NCI-H226 (cell line): ENCODE data around the gene HMGB3.
A peak's percentile ranks its signal among the peaks of the same experiment; 100 is the strongest.
"Not testable (repeated sequence)": the region's sequence is repeated elsewhere in the genome, so short reads cannot be mapped to it uniquely, and the experiment has no call there.

Experiments used
- DNase-seq: peaks from one replicate; pipeline ENCODE4 v3.0.0-alpha.2; 2015

HMGB3 gene

GRCh38 chrX:150977411-150978162 is 5.5 kb upstream of the HMGB3 start:
- DNase-seq, result no peak

DNA sequence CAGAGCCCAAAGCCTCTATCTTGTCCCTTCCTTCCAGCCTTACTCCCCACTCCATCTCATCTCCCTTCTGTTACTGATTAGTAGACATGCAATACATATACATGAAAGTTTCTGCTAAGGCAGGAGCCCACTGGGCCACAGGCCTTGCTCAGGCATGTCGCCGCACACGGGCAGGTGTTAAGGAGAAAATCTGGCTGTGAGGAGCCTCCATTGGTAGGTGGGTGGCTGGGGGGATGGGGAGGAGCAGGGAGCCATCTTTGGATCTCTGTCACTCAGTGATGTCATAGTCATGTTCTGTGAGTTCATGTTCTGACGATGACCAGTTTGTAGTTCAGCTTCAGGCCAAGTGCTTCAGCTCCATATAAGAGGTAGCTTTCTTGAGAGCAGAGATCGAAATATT is 2.9 kb upstream of the HMGB3 start:
- DNase-seq, result no peak

GRCh38 chrX:150980711-150981110 is 2.4 kb upstream of the HMGB3 start:
- DNase-seq, result no peak

DNA sequence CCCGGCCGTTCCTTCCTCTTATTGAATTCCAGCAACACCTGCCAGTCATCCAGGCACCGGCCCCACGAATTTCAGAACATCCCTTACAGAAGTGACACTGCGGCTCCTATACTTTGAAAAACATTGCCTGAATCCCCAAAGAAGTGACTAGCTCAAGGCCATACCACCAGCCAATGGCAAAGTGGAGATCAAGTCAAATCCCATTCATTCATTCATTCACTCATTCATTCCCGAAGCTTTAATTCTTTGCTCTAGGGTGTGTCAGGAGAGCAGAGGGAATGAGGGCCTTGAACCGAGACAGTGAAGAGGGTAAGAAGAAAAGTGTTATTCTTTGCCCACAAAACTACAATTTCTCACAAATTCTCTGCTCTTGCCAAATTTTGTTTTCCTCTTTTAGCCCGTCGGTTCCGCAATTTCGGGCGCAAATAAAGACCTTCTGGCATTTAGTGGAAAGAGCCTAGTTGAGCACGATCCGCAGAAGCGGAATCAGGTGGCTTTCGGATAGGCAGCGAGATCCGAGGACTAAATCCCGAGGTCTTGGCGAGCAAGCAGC is 824 bp upstream of the HMGB3 start:
- DNase-seq, result no peak

DNA sequence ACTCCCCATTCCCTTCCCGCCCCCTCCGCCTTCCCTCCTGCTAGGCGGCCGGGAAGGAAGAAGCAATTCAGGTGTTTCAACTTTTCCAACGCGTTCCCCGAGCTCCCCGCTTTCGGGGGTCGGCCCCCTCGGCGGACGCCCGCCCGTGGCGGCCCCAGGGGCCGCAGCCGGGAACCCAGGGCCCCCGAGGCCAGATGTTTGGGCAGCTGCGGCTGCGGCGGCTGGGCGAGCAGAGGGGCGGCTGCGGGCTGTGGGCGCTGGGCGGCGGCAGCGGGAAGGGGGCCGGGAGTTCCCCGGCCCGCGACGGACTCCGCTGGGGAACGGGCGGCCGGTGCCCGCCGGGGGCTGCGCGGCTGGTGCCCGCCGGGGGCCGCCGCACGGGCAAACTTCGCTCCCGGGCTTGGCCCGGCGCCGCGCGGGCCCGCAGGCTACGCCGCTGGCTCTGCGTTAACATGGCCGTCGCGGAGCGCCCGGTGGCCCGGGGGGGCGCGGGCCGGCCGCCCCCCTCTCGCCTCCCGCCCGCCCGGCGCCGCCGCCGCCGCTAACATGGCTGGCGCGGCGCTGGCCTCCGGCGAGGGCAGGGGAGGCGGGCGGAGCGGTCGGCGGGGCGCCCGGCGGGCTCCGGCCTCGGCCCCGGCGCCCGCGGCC is 510 bp downstream of the HMGB3 start:
- DNase-seq, result no peak

GRCh38 chrX:150984169-150984824 is 1.2 kb downstream of the HMGB3 start:
- DNase-seq, result no peak

DNA sequence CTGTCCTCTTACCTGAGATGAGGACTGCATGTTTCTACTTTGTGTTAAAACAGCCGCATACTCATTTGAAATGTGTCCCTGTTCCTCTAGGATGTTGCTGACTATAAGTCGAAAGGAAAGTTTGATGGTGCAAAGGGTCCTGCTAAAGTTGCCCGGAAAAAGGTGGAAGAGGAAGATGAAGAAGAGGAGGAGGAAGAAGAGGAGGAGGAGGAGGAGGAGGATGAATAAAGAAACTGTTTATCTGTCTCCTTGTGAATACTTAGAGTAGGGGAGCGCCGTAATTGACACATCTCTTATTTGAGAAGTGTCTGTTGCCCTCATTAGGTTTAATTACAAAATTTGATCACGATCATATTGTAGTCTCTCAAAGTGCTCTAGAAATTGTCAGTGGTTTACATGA is 4.6 kb downstream of the HMGB3 start:
- not testable (repeated sequence) for DNase-seq

- DNase-seq, result no peak
These were observed 6.3 kb downstream of the HMGB3 start for GRCh38 chrX:150989420-150989819.

GRCh38 chrX:150990910-150991309 is 7.8 kb downstream of the HMGB3 start:
- DNase-seq, result no peak

DNA sequence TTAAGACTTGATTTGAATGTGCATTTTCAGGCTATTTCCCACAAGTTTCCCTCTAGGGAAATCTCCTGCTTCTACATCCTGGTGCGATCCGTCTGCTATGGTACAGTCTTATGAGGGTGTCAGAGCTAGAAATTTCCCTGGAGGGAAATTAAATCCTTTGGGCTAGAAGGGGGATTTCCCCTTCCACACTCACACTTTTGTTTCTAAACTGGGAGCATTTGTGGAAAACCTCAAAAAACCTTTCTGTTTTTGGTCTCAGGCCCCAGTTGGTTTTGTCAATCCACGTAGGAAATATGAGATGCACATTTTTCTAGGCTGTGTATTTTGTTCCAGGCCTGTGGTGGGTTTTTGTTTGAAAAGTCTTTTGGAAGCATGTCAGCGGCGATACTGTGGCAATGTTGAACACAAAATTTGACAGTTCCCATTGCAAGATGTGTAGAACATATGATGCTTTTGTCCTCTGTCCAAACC is 17.8 kb downstream of the HMGB3 start:
- DNase-seq, result no peak

- no peak for DNase-seq
These were observed 20.9 kb downstream of the HMGB3 start for GRCh38 chrX:151004085-151004484.

DNA sequence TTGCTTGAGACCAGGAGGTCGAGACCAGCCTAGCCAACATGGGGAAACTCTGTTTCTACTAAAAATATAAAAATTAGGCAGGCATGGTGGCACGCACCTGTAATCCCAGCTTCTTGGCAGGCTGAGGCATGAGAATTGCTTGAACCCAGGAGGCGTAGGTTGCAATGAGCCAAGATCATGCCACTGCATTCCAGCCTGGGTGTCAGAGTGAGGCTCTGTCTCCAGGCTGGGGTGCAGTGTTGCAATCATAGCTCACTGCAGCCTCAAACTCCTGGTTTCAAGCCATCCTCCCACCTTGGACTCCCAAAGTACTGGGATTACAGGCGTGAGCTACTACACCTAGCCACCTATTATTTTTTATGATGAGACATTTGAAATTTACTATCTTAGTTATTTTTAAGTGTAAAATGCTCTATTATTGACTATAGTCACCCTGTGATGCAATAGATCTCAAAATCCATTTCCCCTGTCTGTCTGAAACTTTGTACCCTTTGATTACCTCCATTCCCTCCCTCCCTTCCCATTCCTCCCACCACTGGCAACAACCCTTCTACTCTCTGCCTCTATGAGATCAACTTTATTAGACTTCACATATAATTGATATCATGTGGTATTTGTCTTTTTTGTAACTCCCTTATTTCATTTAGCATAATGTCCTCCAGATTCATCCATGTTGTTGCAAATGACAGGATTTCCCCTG is 23.4 kb downstream of the HMGB3 start:
- DNase-seq, result no peak

DNA sequence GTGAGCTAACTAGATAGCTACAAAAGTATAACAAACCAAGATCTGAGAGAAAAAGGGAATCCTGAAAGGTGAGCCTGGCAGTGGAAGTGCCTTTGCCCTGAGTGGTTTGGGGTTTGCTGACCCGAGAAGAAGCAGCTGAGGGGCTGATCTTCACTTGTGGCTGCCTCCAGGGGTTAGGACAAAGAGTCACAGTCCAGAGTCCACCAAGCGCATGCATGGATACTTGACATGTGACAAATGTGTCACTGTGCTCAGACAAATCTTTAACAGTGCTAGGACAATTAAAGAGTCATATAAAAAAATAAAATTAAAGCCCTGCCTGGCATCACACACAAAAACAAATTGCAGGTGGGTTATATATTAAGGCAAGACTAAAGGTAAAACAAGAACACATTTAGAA is 26.4 kb downstream of the HMGB3 start:
- DNase-seq, result no peak

- no peak for DNase-seq
These were observed 30.1 kb downstream of the HMGB3 start for GRCh38 chrX:151013164-151013743.

DNA sequence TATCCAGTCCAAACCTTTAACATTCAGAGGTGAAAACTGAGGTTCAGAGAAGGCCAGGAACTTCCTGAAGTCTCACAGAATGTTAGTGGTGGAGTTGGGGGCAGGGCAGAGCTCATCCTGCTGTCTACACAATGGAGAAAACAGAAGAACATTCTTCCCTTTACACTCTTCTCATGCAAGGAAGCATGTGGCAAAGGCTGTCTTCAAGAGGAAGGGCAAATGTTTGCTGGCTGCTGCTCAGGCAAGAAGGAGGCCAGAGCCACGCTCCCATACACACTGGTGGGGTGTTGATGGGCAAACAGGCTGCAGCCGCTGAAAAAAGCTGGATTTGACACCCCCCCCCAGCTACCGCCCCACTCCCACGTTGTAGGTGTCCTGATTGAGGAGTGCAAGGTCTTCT is 32.5 kb downstream of the HMGB3 start:
- no peak for DNase-seq

GRCh38 chrX:151019856-151020255 is 36.7 kb downstream of the HMGB3 start:
- peak; percentile 18 for DNase-seq

DNA sequence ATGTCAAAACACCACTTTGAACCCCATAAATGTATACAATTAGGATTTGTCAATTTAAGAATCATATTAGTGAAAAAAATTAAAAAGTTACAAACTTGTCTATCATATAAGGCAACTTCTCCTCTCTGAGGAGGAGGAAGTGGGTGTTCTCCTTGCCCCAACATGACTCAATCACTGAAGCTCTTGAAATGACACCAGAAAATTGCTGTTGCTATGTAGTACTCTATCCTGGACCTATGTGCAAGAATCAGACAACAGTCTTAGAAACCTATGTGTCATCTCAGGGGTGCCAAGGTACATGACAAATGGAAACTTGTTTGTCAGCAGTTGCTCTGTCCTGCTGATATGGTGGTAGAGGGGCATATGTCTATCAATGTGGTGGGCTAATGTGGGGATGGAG is 47.7 kb downstream of the HMGB3 start:
- no peak for DNase-seq

GRCh38 chrX:151031391-151031975 is 48.3 kb downstream of the HMGB3 start:
- DNase-seq, result no peak

DNA sequence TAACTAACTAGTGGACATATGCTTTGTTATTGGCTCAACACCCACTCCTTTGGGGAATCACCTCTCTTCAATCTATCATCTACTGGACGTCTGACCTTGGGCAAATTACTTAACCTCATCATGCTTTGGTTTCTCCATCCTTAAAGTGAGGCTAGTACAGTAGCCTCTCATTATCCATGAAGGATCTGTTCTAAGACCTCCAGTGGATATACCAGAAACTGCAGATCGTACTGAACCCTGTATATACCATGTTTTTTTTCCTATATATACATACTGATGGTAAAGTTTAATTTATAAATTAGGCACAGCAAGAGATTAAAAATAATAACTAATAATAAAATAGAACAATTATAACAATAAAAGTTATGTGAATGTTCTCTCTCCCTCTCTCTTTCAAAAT is 56.2 kb downstream of the HMGB3 start:
- no peak for DNase-seq
